Prostate gland (tissue), 2 donors: ENCODE measurements around the gene MRPS25. TPM values are rescaled to one million over a fixed set of nuclear protein-coding genes. Genes with fewer than 3 reads are reported as not detected.

Experiments used
- DNase-seq: peaks from one replicate; pipeline ENCODE4 v3.0.0-alpha.2; 2019; ENCODE audit warnings: low spot score
- H3K27ac ChIP-seq, 2 donors: fragments of 200-600 bp; sonication (generic); 2 replicates each; pipeline ENCODE4 v1.5.1; 2017 to 2019
- H3K27me3 ChIP-seq: fragments of 200-600 bp; sonication (generic); replicated peaks from 2 replicates; pipeline ENCODE4 v1.5.1; 2019; ENCODE audit not compliant: insufficient read depth
- H3K36me3 ChIP-seq, 2 donors: fragments of 200-600 bp; sonication (generic); 1 replicate in 1 of 2; 2 replicates in 1 of 2; pipeline versions ENCODE4 v1.5.1 to v1.8.1; 2017 to 2019
- H3K4me1 ChIP-seq: fragments of 200-600 bp; sonication (generic); replicated peaks from 2 replicates; pipeline ENCODE4 v1.5.1; 2019
- H3K4me3 ChIP-seq, 2 donors: fragments of 200-600 bp; sonication (generic); 2 replicates each; pipeline ENCODE4 v1.5.1; 2017 to 2019
- H3K9me3 ChIP-seq: fragments of 200-600 bp; sonication (generic); 2 replicates; pipeline ENCODE4 v1.5.1; 2017
- POLR2A ChIP-seq: fragments of 450-650 bp; IDR thresholded peaks from one replicate; pipeline ENCODE4 v1.6.1; 2016; ENCODE audit warnings: antibody characterized with exemption, mild to moderate bottlenecking
- POLR2AphosphoS5 ChIP-seq: sonication (generic); formaldehyde crosslinking; IDR thresholded peaks from one replicate; pipeline ENCODE4 v1.6.1; 2017; ENCODE audit warnings: antibody characterized with exemption
- whole genome bisulfite sequencing: methylation state at CpG from one replicate; pipeline ENCODE4 v1.1.5; 2018; 5-methylcytosine and 5-hydroxymethylcytosine counted together
- intact Hi-C: fragments of 100-400 bp; cut with DNase I; formaldehyde crosslinking; loops from one replicate; pipeline ENCODE4 v1.14.2; 2022
- total RNA-seq, 2 donors: library from RNA; depleted of rRNA; stranded (reverse); fragments of >200 nt; gene quantifications; one replicate each; pipeline ENCODE4 v1.1.0, GENCODE V29; 2016
- TF ChIP-seq, protein P1 (sequence below), 4 experiments: fragments of 200-600 bp in 2 of 4; fragments of 450-650 bp in 2 of 4; sonication (generic) in 2 of 4; IDR thresholded peaks; 1 replicate in 3 of 4; 2 replicates in 1 of 4; pipeline ENCODE4 v1.5.1; 2016 to 2019; ENCODE audit warnings: antibody characterized with exemption in 4 of 4, mild to moderate bottlenecking in 2 of 4, moderate library complexity in 2 of 4

MRPS25 gene
- total RNA-seq, 2 donors from 2014 or later, result 16.6 to 49.1 TPM

DNA sequence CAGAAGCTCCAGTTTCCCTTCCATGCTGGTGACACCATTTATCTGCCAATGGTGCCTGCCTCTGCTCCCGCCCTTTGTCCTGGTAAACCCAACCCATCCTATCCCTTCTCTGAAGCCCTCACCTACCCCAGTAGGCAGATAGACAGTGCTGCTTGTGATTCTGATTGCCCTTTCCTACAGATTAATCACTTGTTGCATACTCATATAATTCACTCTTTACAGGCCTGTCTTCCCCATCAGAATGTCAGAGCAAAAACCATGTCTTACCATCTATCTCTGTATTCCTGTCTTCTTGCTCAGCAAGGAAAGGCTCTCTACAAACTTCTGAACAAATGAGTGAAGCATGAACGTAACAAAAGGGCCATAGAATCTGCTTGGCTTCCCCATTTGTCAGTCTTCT, 47.9 kb downstream of the MRPS25 start:
- TF ChIP-seq POLR2AphosphoS5, result no peak
- TF ChIP-seq, protein P1, sequence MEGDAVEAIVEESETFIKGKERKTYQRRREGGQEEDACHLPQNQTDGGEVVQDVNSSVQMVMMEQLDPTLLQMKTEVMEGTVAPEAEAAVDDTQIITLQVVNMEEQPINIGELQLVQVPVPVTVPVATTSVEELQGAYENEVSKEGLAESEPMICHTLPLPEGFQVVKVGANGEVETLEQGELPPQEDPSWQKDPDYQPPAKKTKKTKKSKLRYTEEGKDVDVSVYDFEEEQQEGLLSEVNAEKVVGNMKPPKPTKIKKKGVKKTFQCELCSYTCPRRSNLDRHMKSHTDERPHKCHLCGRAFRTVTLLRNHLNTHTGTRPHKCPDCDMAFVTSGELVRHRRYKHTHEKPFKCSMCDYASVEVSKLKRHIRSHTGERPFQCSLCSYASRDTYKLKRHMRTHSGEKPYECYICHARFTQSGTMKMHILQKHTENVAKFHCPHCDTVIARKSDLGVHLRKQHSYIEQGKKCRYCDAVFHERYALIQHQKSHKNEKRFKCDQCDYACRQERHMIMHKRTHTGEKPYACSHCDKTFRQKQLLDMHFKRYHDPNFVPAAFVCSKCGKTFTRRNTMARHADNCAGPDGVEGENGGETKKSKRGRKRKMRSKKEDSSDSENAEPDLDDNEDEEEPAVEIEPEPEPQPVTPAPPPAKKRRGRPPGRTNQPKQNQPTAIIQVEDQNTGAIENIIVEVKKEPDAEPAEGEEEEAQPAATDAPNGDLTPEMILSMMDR (IDR thresholded peaks at IDR 0.05), result no peak

DNA sequence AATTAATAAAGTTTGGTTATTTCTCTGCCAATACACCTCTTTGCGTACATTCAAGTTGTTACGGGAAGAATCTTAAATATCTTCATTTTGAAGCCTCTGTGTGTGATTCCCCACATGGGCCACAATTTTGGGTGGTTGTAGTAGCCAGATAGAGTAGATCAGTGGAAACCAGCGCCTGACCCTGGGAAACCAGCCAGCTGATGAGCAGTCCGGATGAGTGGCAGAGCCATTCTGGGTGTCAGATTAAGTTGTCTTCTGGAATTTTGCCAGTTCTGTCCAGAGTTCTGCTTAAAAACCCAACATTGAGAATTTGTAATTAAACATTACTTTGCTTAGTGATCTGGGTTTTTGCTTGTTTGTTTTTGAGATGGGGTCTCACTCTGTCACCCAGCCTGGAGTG, 49.7 kb downstream of the MRPS25 start:
- intact Hi-C loops, result no loop called here
- Histone ChIP-seq H3K4me3 (no peak overlapping the region), H3K4me1 (no peaks in the 10 kb centered on the region), H3K9me3 (no peaks in the 10 kb centered on the region), H3K27ac (no peak overlapping the region), H3K36me3 (peaks cover 0 to 4% of the 10 kb centered on the region in 2 donors), H3K27me3 (no peaks in the 10 kb centered on the region)
- 87% methylated on average over 4 of the region's 4 CpGs for WGBS
- no peak for DNase-seq
- TF ChIP-seq, protein P1 (IDR thresholded peaks at IDR 0.05), result no peak
- TF ChIP-seq POLR2AphosphoS5 (no peak), POLR2A (no peak)

More for the DNA sequence above, 47.9 kb downstream of the MRPS25 start:
- H3K4me1 ChIP-seq, result no peaks in the 10 kb centered on the region
- WGBS, result 96% methylated on average over 2 of the region's 2 CpGs
- no peak overlapping the region for H3K27ac ChIP-seq
- peaks cover 0 to 11% of the 10 kb centered on the region in 2 donors for H3K36me3 ChIP-seq
- no peaks in the 10 kb centered on the region for H3K9me3 ChIP-seq
- no peak overlapping the region for H3K4me3 ChIP-seq
- DNase-seq, result no peak
- intact Hi-C loops, result no loop called here
- no peaks in the 10 kb centered on the region for H3K27me3 ChIP-seq

DNA sequence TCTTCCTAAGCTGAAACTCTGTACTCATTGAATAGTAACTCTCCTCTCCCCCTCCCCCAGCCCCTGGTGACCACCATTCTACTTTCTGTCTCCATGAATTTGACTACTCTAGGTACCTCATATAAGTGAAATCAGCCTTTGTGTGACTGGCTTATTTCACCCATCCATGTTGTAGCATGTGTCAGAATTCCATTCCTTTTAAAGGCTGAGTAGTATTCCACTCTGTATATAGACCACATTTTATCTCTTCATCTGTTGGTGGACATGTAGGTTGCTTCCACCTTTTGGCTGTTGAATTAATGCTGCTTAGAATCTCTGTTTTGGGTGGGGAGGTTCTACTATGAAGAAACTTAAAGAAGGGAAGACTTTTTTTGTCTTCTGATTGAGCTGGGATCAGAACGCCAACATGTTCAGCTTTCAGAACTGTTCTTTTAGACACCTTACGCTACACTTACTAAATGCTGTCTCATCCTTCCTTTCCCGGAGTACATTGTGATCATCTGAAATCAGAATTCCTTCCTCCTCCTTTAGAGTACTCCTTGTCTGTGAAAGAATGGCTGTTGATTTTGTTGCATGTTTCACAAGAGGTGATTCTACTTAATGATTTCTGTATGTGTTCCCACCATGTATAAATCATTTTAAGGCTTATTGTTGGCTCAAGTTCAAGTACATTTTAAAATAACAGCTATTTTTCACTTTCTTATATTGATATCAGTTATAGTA, 50.3 kb downstream of the MRPS25 start:
- TF ChIP-seq POLR2AphosphoS5 (no peak), POLR2A (no peak)
- TF ChIP-seq, protein P1 (IDR thresholded peaks at IDR 0.05), result no peak
- Histone ChIP-seq H3K9me3 (no peaks in the 10 kb centered on the region), H3K27me3 (no peaks in the 10 kb centered on the region), H3K4me3 (no peak overlapping the region), H3K4me1 (no peaks in the 10 kb centered on the region), H3K27ac (no peak overlapping the region), H3K36me3 (peaks cover 0 to 4% of the 10 kb centered on the region in 2 donors)
- DNase-seq, result no peak
- WGBS, result 95% methylated on average over 3 of the region's 3 CpGs
- intact Hi-C loops, result no loop called here

DNA sequence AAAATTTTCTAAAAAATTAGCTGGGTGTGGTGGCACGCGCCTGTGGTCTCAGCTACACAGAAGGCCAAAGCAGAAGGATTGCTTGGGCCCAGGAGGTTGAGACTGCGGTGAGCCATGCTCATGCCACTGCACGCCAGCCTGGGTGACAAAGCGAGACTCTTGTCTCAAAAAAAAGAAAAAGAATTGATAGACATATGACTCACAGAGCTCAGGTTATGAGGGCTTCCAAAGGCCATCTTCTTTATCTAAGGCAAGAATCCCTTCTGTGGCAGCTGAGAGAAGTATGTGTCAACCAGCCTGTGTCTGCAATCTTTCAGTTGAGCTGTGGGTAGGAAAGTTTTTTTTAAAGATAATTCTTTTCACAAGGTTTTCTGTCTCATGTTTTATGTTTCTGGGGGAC, 53.9 kb downstream of the MRPS25 start:
- no peak for TF ChIP-seq POLR2AphosphoS5
- no peak for TF ChIP-seq POLR2A
- TF ChIP-seq, protein P1 (IDR thresholded peaks at IDR 0.05), result no peak
- Histone ChIP-seq H3K9me3 (no peaks in the 10 kb centered on the region), H3K4me1 (no peaks in the 10 kb centered on the region), H3K4me3 (no peak overlapping the region), H3K27ac (no peak overlapping the region), H3K27me3 (no peaks in the 10 kb centered on the region), H3K36me3 (peaks cover 0 to 4% of the 10 kb centered on the region in 2 donors)
- no peak for DNase-seq
- intact Hi-C loops, result no loop called here
- WGBS, result 88% methylated on average over 5 of the region's 5 CpGs

DNA sequence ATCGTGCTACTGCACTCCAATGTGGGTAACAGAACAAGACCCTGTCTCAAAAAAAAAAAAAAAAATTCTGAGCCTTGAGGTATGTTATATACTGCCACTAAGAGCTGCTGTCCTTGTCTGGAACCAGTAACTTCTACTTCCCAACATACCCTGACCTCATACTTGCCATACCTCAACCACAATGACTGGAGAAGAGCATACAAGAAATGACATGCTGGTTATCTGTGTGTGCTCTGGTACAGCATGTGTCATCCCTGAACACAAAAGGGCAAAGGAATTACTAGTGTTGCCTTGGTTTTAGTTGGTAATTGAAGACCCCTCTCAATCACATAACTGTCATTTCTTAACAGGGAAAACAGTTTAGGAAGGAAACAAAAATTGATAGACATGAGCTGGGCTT, 54.5 kb downstream of the MRPS25 start:
- H3K9me3 ChIP-seq, result no peaks in the 10 kb centered on the region
- no peaks in the 10 kb centered on the region for H3K4me1 ChIP-seq
- no peak for DNase-seq
- WGBS, result 100% methylated on average over 1 of the region's 1 CpG
- peaks cover 0 to under 1% of the 10 kb centered on the region in 2 donors for H3K36me3 ChIP-seq
- H3K27ac ChIP-seq, result no peak overlapping the region
- TF ChIP-seq POLR2A (no peak), POLR2AphosphoS5 (no peak)
- TF ChIP-seq, protein P1 (IDR thresholded peaks at IDR 0.05), result no peak
- no peaks in the 10 kb centered on the region for H3K27me3 ChIP-seq
- H3K4me3 ChIP-seq, result no peak overlapping the region
- intact Hi-C loops, result no loop called here
